IPS-NIHi7 (cell line): ENCODE measurements around the gene MAGI2.
A peak's percentile ranks its signal among the peaks of the same experiment; 100 is the strongest.

Source experiments
- DNase-seq: peaks from one replicate; pipeline ENCODE4 v3.0.0; 2012; ENCODE audit warnings: mixed read lengths; ENCODE audit errors: extremely low spot score

The MAGI2 gene

DNA sequence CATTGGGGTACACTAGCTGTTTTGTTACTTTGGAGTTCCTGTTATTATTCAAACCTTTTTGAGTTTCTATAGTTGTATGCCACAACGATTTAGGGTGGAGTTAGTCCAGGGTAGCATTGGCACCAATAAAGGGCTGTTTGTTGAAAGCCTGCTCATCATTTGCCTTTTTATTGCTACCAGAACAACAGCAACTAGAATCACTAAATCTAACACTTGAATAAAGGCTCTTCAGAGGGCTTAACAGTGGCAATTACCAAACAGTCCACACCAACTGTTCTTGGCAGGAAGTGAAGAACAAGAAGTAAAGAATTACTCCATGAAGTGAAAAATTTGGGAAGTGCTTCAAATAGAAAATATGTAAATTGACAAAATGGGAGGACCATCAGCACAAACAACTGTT is 1033.5 kb downstream of the MAGI2 start:
- DNase-seq, result no peak

DNA sequence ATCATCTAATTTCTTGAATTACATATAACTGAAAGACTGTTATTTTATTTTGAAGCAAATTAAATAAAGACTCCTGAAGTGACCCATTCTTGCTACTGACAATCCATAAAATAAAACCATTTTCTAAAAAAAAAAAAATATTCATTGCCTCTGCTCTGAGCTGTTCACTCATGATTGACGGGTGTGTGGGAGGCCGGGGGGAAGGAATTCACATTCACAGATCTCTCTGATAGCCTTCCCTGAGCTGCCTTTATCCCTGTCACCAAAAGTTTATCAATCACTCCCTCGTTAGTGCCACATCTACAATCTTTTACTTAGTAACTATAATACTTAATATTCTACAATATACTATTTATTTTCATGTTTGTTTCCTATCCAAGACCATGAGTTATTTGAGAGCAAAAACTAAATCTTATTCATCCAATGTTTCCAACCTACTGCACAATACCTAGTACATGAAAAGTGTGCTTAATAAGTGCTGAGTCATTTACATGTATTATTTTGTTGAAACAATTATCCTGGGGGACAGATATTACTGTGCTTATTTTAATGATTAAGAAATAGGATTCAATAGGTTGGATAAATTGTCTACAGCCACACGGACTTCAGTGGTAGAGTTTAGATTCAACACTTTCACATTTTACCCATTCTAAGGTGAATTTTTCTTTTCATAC is 1036.2 kb downstream of the MAGI2 start:
- no peak for DNase-seq

DNA sequence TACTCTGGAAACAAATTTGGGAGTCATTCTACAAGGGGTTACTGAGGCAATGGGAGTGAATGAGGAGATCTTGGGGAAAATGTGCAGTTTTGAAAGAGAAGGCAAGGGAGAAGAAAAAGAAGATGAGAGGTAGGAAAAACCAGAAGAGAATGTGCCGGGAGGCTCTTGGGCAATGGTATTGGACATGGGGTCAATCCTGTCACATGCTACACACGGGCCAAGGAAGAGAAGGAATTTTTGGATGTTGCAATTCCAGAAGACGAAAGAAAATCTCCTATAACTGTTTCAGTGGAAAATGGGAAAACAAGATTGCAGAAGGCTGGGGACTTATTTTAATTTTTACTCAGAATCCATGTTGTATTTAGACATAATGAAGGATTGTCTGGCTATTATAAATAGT is 1039.9 kb downstream of the MAGI2 start:
- no peak for DNase-seq

DNA sequence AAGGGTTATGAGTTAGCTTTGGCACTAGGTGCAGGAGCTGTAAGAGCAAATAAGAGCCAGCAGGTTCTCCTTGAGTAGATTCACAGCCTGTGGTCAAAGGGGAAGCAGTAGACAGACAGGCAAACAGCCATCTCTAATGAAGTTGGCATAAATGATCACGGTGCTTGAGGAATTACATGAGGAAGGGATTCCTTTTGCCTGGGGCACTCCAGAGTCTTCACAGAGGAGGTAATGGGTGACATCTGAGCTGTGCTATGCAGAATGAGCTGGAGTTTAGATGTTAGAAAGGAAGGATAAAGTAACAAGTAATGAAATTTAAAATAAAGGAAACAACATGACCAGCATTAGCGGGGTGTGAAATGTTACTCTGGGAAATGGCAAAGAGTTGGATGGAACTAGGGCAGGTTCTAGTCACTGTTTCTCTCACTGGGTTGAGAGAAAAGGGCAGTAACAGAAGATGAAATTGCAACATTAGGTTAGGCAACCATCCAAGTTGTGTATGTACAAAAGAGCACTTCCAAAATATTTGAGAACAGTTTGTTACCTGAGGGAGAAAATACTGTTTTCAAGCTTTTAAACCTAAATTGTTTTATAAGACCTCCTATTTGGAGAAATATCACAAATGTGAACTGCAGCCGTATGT is 1041.1 kb downstream of the MAGI2 start:
- no peak for DNase-seq

DNA sequence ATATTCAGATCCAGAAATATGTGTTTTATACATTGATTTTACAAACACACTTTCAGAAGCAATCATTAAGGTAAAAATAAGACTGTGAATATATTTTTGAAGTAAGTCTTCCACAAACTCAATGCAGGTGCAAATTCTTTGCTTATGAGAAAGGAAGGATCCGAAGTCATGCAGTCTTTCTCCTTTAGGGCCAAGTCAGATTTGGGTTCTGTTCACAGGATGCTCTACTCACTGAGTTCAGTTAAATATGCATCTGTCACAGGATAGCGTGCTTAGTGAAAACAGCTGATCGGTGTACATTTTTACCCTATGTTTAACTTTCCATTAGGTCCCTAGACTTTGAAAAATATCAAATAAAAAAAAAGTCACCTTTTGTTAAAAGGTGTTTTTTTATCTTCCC is 1046.4 kb downstream of the MAGI2 start:
- DNase-seq, result no peak

DNA sequence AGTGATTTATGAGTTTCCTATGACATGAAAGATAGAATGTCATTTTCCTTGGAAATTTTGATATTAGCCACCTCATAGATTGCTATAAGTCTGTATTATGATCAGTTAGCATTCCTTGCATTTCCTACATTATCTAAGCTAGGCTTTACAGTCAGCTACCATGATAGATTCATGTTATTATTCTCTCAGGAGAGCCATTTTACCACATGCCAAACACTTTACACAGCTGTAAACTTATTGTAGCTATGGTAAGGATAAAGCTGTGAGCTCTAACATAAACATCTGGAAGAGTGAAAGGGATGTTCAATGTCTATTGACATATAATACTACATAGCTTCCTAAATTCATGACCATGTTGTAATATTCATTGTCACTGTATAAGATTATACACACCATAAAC is 1046.9 kb downstream of the MAGI2 start:
- no peak for DNase-seq

DNA sequence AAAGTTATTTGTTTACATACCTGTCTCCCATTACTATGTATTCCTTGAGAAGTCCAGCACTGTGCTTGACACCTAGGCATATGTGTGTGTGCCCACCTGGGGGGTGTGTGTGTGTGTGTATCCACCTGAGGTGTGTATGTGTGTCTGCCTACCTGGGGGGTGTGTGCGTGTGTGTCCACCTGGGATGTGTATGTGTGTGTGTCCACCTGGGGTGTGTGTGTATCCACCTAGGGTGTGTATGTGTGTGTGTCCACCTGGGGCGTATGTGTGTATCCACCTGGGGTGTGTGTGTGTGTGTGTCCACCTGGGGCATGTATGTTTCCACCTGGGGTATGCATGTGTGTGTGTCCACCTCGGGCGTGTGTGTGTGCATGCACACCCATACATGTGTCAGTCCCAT is 1051.4 kb downstream of the MAGI2 start:
- DNase-seq, result no peak

DNA sequence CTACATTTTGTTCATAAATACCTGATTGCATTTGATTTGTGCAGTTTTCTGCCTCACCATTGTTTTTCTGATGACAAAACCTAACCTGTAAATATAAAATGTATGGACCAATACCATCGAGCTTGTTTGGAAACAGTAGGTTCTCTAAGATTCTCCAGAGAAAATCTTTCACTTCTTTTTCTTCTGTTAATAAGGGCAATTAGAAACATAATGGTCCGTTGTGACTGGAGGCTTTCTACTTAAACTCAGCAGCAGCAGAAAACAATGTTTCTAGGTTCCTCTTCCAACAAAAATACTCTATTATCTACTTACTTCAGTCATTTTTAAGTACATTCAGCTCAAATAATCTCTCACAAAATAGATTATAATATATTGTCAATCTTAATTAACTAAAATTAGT is 1053.4 kb downstream of the MAGI2 start:
- no peak for DNase-seq

DNA sequence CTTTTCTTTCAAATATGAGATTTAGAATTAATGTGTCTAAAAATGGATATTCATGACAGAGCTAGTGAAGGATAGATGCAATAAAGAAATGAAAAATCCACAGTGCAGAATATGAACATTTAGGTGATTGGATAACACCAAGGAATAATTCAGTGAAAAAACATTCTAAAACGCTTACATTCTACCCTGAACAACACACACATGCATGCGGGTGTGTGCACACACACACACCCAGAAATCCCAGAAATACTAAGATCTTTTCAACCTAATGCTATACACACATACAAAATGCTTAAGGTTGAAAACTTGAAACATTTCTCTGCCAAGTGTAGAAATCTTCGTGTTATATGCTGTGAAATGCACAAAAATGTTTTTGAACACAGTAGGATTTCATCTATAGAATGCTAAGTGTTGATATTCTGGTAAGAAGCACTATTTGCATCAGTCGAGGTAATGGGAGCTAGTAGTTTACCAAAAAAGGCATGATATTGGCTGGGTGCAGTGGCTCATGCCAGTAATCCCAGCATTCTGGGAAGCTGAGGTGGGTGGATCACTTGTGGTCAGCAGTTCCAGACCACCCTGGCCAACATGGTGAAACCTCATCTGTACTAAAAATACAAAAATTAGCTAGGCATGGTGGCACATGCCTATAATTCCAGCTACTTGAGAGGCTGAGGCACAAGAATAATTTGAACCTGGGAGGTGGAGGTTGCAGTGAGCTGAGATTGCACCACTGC is 1054.3 kb downstream of the MAGI2 start:
- no peak for DNase-seq

DNA sequence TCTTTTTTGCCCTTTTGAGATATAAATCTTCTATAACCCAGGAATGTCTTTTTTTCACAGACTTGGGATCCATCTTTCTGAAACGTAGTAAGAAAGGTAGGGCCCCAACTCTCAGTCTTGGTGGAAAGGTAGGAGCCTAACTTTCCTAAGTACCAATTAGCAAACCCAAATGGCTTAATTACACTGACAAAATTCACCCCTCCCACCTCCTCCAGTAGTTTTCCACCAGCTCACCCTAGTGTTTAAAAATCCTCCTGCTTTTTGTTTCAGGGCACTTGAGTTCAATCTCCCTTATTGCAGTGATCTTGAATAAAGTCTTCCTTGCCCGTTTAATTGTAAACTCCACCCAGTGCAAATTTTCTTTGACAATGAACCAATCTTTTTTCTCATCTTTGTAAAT is 1054.9 kb downstream of the MAGI2 start:
- peak; percentile 20 for DNase-seq

DNA sequence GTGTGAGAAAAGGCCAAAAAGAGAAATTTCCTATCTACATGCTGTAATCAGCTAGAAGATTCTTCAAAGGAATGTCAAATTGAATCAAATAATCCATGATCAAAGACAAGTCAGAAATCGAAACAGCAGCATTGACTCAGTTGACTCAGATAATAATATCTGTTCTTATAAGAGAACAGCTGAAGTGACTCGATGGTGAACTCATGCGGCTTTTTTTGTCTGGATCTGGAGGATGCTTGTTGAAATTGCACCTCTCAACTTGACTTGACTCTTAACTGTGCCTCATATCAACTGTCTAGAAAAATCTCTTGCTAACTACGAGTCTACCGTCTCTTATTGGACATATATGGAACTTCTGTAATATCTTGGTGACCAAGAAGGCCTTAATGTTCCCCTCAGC is 1055.4 kb downstream of the MAGI2 start:
- DNase-seq, result no peak

DNA sequence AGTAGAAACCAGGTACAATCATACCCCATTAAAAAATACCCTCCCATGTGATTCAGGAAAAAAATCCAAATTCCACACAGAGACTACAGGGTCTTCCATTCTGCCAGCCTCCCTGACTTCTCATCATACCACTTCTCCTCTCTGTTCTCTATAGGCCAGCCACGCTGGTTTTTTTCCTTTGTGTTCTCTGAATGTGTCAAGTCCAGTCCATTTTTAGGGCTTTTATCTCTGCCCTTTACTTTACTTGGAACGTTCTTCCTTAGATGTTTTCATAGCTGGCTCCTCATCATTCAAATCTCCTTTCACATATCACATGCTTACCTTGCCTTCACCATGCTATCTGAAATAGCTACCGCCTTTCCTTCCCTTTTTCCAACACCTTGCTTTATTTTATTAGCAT is 1057.3 kb downstream of the MAGI2 start:
- no peak for DNase-seq

DNA sequence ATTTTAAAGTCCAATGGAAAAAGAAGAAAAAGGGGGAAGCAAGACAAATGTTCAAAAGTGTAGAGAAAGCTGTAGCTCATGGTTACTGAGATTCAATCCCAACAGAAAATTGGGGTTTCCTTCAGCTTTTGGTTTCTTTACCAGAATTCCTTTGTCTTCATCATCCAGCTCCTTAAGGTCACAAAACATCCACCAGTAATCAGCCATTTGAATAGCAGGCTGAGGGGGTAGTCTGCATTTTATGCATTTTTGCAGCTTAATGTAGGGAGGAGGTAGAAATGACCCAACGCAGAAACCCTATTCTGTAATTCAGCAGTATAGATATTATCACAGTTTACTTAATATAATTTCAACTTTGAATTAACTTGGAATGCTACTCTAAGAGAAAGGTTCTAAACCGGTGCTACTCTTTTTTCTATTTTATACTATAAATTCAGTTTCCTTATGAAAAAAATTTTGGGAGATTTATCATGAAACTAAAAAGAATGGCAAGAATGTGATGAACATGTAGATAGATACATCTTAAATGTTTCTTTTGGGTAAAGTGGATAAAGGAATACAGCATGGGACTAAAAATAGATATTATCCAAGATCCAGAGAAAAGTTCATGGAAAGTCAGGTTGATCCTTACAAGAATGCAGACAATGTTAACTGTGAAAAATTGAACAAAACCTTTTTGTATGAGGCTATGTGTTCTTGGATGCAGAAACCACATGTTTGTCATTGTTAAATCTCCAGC is 1058.0 kb downstream of the MAGI2 start:
- DNase-seq, result no peak

DNA sequence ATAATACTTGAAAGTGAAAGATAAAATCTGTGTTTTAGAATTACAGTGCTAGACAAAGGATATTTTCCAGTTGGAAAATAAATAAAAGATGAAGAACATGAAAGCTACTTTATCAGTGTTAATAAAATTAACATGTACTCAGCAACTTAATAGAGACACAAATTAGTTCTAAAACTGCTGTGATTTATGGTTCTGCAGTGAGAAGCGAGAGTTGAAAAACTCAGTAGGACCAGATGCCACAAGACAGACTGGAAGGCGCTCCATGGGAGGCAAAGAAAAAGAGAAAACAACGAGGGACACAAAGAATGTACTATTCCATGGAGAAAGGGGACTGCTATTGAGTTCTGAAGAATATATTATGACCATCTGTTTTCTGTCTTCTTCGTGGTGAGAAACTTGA is 1064.4 kb downstream of the MAGI2 start:
- DNase-seq, result no peak

DNA sequence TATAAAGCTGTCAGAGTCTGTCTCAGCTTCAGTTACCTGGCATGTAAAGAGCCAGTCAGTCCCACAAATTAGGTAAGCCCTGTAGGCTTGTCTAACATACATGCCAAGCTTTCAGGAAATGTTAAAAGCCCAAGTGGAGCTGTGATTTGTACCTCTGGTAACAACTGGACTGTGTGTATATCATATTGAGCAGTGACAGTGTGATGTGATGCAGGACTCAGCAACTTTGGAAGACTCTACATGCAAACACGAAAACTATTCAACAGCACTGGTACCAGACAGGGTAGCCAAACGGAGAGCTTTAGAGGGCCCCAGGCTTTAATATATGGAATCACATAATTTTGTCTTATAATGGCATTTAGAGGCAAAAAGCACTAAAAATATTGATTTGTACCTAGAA is 1066.9 kb downstream of the MAGI2 start:
- no peak for DNase-seq

DNA sequence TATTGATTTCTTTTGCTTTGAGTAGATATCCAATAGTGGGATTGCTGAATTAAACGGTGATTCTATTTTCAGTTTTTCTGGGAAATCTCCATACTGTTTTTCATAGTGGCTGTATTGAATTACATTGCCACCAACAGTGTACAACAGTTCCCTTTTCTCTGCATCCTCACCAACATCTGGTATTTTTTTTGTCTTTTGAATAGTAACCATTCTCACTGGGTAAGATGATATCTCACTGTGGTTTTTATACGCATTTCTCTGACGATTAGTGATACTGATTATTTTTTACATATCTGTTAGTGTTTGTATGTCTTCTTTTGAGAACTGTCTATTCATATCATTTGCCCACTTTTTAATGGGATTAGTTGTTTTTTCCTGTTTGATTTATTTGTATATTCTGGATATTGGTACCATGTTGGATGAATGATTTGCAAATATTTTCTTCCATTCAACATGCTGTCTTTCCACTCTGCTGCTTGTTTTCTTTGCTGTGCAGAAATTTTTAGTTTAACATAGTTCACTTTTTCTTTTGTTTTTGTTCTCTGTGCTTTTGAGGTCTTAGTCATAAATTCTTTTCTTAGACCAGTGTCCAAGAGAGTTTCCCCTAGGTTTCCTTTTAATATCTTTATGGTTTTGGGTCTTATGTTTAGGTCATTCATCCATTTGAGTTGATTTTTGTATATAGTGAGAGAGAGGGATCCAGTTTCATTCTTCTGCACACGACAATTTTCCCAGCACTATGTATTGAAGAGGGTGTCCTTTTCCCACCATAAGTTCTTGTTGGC is 1070.2 kb downstream of the MAGI2 start:
- DNase-seq, result no peak

DNA sequence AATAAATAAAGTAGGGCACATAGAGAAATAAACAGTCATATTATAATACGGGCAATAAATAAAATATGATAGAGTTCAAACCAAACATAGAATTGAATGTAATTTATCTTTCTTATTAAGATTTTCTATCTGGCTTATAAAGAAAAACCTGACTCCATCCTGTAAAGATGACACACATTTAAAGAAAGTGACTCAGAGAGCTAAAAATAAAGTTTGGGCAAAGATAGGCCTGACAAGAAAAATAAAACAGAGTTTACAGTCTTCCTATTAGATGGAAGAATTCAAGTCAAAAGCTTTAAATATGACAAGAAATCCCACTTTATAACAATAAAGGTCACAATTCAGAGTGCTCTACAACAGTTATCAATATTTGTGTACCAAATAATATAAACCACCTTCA is 1074.3 kb downstream of the MAGI2 start:
- no peak for DNase-seq

DNA sequence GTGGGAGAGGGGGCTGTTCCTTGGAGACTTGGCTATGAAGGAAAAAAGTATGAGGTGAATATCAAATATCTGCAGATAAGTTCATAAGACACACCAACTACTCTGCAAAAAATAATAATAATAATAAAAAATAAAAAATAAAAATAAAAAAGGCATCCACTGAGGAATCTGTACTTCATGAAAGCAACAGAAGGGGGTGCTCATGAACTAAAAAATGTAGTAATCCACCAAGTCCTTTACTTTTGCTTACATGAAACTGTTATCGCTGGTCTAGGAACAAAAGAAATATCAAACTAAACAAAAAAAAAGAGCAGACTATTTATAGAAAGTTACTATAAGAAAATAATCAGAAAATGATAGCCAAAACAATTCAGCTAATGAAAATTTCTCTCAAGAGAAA is 1075.9 kb downstream of the MAGI2 start:
- DNase-seq, result no peak

DNA sequence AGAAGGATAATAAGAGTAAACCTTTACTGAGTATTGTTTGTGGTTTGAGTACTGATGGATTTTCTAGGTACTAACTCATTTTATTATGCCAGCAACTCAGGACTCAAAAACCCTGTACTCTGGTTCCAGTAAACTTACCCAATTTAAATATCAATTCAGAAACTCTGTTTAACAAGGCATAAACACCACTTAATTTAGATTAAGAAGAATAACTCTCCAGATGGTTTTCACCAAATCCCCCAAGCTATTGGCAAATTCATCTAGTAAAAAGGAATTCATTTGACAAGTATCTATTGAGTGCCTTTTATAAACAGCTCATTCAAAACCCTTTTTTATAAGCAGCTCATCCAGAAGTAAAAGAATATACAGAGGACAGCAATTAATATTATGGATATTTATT is 1082.5 kb downstream of the MAGI2 start:
- DNase-seq, result no peak

DNA sequence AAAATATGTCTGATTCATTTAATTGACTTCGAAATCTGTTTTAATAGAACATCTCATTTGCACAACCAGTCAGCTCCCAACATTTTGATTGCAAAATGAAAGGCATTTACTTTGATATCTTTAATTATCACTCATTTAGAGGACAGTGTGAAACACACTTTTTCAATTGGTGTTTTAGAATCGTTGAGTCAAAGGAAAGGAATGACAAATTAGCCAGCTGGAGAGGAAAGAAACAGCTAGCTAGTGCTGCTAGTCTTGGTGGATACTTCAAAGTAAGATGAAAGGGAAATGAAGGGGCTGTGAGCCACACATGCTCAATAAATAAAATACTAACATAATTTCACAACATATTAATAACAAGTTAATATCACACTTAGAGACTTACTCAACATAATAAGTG is 1084.7 kb downstream of the MAGI2 start:
- DNase-seq, result no peak

DNA sequence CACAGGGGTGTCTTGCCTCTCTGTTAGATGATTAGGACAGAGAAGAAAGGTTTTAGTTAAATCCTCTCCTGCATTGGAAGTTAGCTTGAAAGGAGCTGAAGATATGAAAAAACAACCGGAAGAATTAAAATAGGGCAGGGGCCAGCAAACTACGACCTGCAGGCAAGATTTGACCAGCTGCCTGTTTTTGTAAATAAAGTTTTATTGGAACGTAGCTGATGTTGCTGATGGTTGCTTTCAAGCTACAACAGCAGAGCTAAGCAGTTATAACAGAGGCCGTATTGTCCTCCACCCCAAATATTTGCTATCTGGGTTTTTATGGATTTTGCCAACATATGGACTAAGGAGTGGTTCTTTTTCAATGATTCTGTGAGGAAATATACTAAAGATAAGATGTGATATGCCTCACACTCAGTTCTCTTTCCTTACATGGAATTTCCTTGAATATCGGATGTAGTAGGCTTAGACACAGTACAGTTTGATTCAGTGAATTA is 1086.1 kb downstream of the MAGI2 start:
- no peak for DNase-seq

DNA sequence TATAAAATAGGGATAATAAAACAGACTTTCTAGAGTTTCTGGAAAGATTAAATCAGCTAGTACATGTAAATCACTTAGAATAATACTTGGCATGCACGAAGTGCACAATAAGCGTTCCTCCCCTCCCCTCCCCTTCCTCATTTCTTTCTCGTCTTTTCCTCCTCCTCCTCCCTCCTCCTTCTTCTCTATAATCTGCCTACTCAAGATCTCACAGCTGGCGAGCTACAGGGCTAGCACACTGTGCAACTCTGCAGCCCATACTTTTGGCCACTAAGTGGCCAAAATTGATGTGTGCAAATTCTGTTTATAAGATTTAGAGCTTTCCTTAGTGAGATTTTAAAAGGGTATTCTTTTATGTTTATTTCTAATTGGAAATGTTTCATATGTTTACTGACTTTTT is 1089.6 kb downstream of the MAGI2 start:
- no peak for DNase-seq
